HepG2 (cell line): ENCODE measurements around the gene MRPL38. TPM values are rescaled to one million over a fixed set of nuclear protein-coding genes. Genes with fewer than 3 reads are reported as not detected.
A peak's percentile ranks its signal among the peaks of the same experiment; 100 is the strongest.

Experiments
- ARNT2 ChIP-seq: sonication (generic); formaldehyde crosslinking; IDR thresholded peaks from 2 replicates; pipeline ENCODE4 v1.8.0; 2022; ENCODE audit warnings: mild to moderate bottlenecking, low read depth, missing genetic modification reagents, moderate library complexity
- CENPX ChIP-seq: sonication (generic); formaldehyde crosslinking; IDR thresholded peaks from 2 replicates; pipeline ENCODE4 v1.9.0; 2021; ENCODE audit warnings: mild to moderate bottlenecking, missing genetic modification reagents, moderate library complexity
- HMGXB3 ChIP-seq: sonication (generic); formaldehyde crosslinking; IDR thresholded peaks from 2 replicates; pipeline ENCODE4 v1.4.0; 2020; ENCODE audit warnings: missing genetic modification reagents, borderline replicate concordance
- KAT2B ChIP-seq: fragments of 150-350 bp; IDR thresholded peaks from 2 replicates; pipeline ENCODE4 v1.6.1; 2014; ENCODE audit warnings: low read depth, low read length, borderline replicate concordance
- MAFK ChIP-seq, 2 experiments: IDR thresholded peaks in 1 of 2; conservative IDR thresholded peaks in 1 of 2; 2 replicates each; pipeline ENCODE4 v1.6.1; 2011; ENCODE audit warnings: improper control_type of control experiment in 2 of 2, low read length in 2 of 2
- MIER3 ChIP-seq: IDR thresholded peaks from 2 replicates; pipeline ENCODE4 v1.6.1; 2016; ENCODE audit warnings: missing compliant biosample characterization, borderline replicate concordance
- PRDM10 ChIP-seq: sonication (generic); formaldehyde crosslinking; IDR thresholded peaks from 2 replicates; pipeline ENCODE4 v1.4.0; 2020; ENCODE audit warnings: low read depth, missing genetic modification reagents
- SAP130 ChIP-seq: IDR thresholded peaks from 2 replicates; pipeline ENCODE4 v1.6.1; 2016; ENCODE audit warnings: low read depth
- ZBTB33 ChIP-seq: sonication (generic); formaldehyde crosslinking; IDR thresholded peaks from 2 replicates; pipeline ENCODE4 v1.4.0; 2020; ENCODE audit warnings: missing genetic modification reagents
- ZSCAN30 ChIP-seq: sonication (generic); formaldehyde crosslinking; IDR thresholded peaks from 2 replicates; pipeline ENCODE4 v1.5.0; 2020; ENCODE audit warnings: mild to moderate bottlenecking, missing genetic modification reagents
- polyA plus RNA-seq, 8 experiments: library from polyadenylated mRNA; depleted of rRNA in 3 of 8; stranded (reverse) in 7 of 8; unstranded in 1 of 8; fragments of >200 nt; fragmentation: Illumina TruSeq in 4 of 8; extraction: Trizol in 4 of 8; gene quantifications; 2 replicates each; pipeline versions ENCODE4 v1.2.1 to v1.2.3, GENCODE V29; 2011 to 2016; ENCODE audit warnings: low read depth in 4 of 8, missing spikeins in 1 of 8, mixed read lengths in 1 of 8; ENCODE audit not compliant: insufficient read depth in 1 of 8
- total RNA-seq, 5 experiments: library from RNA; depleted of rRNA; stranded (reverse); fragments of >200 nt; fragmentation: Illumina TruSeq; extraction: Trizol; gene quantifications; 2 replicates each; pipeline ENCODE4 v1.2.3, GENCODE V29; 2016; ENCODE audit warnings: low read depth in 1 of 5
- TF ChIP-seq, protein P1 (sequence below): sonication (generic); formaldehyde crosslinking; IDR thresholded peaks from 2 replicates; pipeline ENCODE4 v1.5.0; 2020; ENCODE audit warnings: mild to moderate bottlenecking, missing genetic modification reagents
- TF ChIP-seq, protein P2 (sequence below): sonication (generic); formaldehyde crosslinking; conservative IDR thresholded peaks from 2 replicates; pipeline ENCODE4 v1.8.0; 2022; ENCODE audit warnings: mild to moderate bottlenecking, moderate library complexity, missing genetic modification reagents

Gene MRPL38
- total and polyA plus RNA-seq, 2 of the 13 experiments (the other 11 are each of a cell fraction or from before 2014, with no cell fraction given) = 83.7 to 125 TPM

DNA sequence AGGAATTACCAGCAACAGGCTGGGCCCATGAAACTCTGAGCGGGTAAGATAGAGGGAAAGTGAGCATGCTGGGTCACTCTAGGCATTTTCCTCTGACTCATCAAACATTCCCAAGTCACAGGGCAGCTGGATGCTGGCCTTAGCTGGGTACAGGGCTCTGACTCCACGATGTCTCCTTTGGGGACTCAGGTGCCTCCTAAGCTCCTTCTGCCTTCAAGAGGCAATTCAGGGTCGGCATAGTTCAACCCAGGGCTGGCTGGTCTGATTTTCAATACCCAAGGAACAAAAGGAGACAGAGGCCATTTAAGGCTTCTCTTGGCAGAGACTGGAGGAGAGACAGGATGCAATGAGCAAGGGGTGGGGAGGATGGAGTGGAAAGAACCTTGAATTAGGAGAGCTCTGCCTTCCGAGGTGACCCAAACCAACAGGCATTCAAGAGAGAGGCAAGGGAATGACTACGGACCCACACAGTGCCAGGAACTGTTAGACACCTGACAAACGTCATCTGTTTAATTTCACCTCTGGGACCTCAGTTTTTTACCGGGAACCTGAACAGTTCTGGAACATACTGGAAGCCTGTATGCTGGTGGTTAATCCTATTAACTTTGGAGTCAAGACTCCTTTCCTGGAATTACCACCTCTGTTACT lies 50.5 kb downstream of the MRPL38 start (continued):
- TF ChIP-seq PRDM10 (CRISPR knock-in tag) (no peak), MAFK (conservative IDR thresholded peaks at IDR 0.05 in 1 of 2, IDR thresholded peaks at IDR 0.05 in 1 of 2; ENCODE audit: low read length in 2 of 2) (peak; percentile 51 to 78), KAT2B (no peak), HMGXB3 (CRISPR knock-in tag) (no peak), MIER3 (CRISPR knock-in tag) (0 out of 2 replicates have a peak, but pooled peaks have one; percentile 13), ARNT2 (CRISPR knock-in tag) (peak; percentile 12; the same call in 1 of the 2 replicates), ZBTB33 (CRISPR knock-in tag) (no peak), SAP130 (peak; percentile 28; the same call in 1 of the 2 replicates), CENPX (no peak), ZSCAN30 (CRISPR knock-in tag) (0 out of 2 replicates have a peak, but pooled peaks have one; percentile 7)
- TF ChIP-seq, protein P1, sequence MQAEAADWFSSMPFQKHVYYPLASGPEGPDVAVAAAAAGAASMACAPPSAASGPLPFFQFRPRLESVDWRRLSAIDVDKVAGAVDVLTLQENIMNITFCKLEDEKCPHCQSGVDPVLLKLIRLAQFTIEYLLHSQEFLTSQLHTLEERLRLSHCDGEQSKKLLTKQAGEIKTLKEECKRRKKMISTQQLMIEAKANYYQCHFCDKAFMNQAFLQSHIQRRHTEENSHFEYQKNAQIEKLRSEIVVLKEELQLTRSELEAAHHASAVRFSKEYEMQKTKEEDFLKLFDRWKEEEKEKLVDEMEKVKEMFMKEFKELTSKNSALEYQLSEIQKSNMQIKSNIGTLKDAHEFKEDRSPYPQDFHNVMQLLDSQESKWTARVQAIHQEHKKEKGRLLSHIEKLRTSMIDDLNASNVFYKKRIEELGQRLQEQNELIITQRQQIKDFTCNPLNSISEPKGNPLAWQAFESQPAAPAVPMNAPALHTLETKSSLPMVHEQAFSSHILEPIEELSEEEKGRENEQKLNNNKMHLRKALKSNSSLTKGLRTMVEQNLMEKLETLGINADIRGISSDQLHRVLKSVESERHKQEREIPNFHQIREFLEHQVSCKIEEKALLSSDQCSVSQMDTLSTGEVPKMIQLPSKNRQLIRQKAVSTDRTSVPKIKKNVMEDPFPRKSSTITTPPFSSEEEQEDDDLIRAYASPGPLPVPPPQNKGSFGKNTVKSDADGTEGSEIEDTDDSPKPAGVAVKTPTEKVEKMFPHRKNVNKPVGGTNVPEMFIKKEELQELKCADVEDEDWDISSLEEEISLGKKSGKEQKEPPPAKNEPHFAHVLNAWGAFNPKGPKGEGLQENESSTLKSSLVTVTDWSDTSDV (CRISPR knock-in tag) = no peak
- TF ChIP-seq, protein P2, sequence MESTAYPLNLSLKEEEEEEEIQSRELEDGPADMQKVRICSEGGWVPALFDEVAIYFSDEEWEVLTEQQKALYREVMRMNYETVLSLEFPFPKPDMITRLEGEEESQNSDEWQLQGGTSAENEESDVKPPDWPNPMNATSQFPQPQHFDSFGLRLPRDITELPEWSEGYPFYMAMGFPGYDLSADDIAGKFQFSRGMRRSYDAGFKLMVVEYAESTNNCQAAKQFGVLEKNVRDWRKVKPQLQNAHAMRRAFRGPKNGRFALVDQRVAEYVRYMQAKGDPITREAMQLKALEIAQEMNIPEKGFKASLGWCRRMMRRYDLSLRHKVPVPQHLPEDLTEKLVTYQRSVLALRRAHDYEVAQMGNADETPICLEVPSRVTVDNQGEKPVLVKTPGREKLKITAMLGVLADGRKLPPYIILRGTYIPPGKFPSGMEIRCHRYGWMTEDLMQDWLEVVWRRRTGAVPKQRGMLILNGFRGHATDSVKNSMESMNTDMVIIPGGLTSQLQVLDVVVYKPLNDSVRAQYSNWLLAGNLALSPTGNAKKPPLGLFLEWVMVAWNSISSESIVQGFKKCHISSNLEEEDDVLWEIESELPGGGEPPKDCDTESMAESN (CRISPR knock-in tag) = 0 out of 2 replicates have a peak, but pooled peaks have one; percentile 30
